Activated T-cell treated with anti-CD3 and anti-CD28 coated beads for 4 hours (primary cell): ENCODE results near the gene STXBP6.
"Not testable (repeated sequence)": the region's sequence is repeated elsewhere in the genome, so short reads cannot be mapped to it uniquely, and the experiment has no call there.

Experiments used
- DNase-seq: peaks from one replicate; pipeline ENCODE4 v3.0.0-alpha.2; 2020

The STXBP6 gene

GRCh38 chr14:24982472-24983155, 67.3 kb downstream of the STXBP6 start:
- DNase-seq = no peak

GRCh38 chr14:24979725-24980239, 70.2 kb downstream of the STXBP6 start:
- no peak for DNase-seq

DNA sequence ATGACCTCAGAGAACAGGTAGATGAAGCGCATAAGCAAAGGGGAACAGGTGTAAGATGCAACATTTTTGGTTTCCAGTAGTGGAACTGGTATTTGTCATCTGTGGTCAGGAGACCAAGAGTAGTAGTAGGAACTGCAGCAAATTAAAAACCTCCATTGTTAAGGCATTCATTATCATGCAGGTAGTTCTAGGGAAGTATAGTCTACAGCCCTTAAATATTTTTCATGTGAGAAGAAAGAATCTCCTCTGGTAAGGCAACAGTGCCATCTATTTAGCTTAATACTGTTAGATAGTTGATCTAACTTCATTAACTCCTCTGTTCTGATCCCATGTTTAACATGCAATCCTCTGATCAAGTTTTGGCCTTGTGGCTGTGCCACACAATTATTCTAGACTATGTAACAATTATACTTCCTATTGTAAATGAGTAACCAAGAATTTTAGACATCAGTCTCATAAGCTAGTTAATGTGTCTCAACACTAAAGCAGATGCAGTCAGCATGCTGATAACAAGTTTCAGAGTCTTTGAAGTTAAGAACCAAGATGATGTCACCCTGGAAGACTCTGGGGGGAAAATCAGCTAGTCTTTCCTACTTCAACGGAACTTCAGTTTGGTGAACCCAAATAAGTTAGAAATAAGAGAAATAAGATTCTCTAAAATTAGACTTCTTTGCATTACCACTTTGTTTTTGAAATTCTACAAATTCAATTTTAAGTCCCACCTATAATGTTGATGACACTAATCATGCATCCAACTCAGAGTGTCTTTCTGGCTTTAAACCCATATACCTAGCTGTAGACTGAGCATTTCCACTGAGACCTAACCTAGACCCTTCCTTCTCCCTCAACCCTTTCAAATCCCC, 70.9 kb downstream of the STXBP6 start:
- no peak for DNase-seq

GRCh38 chr14:24976602-24977001, 73.3 kb downstream of the STXBP6 start:
- DNase-seq = no peak

DNA sequence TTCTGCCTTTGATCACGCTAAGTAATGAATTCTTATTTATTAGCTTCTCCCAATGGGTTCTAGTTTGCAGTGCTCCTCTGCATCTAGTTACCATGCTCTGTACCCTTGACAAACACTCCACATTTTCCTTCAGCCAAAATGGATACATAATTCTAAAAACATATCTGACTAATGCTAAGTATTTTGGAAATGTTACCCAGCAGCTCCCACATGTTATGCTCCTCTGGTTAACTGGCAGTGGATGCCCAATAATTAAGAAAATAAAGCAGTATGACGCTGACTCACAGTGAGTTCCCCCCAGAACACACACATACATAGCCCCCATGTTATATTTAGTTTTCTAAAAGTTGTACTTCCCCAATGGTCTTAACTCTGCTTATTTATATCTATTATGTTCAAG, 74.6 kb downstream of the STXBP6 start:
- no peak for DNase-seq

- DNase-seq = no peak
Measured at GRCh38 chr14:24974591-24975374, 75.2 kb downstream of the STXBP6 start.

DNA sequence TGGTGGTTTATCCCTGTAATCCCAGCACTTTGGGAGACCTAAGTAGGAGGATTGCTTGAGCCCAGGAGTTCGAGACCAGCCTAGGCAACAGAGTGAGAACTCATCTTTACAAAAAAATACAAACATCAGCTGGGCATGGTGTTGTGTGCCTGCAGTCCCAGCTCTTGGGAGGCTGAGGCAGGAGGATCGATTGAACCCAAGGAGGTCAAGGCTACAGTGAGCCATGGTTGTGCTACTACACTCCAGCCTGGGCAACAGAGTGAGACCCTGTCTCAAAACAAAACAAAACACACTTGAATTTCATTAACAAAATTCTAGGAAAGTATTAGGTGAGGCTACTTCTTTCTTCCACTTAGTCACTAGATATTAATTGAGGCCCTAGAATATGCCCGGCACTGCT, 77.1 kb downstream of the STXBP6 start:
- DNase-seq = no peak

- no peak for DNase-seq
Measured at GRCh38 chr14:24971255-24971654, 78.7 kb downstream of the STXBP6 start.

DNA sequence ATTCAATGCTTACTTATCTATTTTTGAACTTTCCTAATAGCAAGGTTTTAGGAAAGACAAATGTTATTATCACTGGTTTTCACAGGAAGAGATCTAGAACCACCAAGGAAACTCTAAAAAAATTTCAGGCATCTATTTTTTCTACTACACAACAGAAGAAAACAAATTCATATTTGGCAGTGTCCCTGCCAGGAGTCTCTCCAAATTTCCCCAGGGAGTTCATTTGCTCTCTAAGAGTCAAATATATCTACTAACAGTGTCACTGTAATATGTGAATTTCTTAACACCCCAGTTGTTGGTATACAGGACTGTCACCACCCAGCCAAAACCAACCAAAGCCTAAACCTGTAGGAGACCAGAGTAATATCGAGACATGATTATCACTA, 83.4 kb downstream of the STXBP6 start:
- DNase-seq = no peak

DNA sequence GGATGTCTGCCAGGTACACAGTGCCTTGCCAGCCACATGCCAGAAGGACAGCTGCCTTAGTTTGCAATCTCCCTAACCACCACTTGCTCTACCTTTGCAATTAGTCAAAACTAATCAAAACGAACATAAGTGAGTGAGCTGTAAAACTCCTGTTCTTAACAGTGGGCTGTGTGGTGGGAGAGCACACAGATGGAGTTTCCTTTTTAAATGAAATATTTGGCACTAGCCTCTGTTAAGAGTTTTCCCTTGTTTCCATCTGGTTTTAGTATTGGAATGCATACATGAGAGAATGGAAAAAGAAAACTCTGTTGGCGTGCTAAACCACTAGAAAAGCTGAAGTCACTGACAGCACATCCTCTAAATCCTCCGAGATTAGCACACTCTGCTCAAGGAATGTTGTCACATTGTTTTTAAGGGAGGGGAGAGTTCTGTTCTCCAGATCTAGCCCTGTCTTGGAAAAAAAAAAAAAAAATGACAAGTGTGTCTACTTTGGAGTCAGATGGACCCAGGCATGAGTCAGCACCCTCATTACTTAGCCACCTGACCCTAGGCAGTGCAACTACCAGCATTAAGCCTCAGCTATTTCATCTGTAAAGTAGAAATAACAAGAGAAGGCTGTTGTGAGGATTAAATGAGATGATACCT, 83.9 kb downstream of the STXBP6 start:
- DNase-seq = no peak

DNA sequence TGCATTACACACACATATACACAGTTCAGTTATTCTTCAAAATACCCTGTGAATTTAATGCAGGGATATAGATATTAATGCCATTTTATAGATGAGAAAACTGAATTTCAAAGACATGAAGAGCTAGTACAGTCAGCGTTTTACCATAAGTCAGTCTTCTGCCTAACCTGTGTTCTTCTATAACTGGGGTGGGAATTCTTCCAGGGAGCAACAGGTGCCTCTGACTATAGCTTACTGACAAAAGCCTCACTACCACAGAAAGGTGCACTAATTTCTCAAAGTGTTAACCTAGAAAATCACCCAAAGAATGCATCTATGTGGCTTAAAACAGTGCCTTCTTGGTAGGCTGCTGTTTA, 84.4 kb downstream of the STXBP6 start:
- no peak for DNase-seq

GRCh38 chr14:24964591-24964990, 85.4 kb downstream of the STXBP6 start:
- no peak for DNase-seq

DNA sequence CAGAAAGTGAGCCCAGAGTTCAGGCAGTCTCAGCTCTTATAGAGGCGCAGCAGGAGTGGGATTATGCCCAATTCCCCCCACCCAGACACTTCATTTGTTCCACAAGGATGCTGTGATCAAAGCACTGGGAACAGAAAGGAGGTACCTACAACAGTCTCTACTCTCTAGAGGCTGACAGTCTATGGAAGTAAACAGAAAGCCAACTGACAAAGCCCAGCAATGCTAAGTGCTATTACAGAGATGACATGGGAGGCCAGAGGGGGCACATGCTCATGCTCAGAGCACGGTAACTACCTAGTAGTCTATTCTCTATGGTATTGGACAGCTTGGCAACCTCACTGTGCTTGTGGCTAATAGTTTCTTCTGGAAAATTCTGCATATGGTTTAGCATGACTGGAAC, 85.9 kb downstream of the STXBP6 start:
- no peak for DNase-seq

DNA sequence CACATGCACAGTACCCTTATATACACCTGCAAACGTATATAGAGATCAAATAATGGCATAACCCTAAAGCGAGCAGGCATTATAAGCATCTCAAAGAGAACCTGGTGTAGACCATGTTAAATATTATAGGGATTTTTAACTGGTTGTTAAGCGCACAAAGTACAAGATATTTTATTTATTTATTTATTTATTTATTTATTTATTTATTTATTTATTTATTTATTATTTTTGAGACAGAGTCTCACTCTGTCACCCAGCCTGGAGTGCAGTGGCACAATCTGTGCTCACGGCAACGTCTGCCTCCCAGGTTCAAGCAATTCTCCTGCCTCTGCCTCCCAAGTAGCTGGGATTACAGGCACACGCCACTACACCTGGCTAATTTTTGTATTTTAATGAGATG, 87.8 kb downstream of the STXBP6 start:
- not testable (repeated sequence) for DNase-seq

- DNase-seq = no peak
Measured at GRCh38 chr14:24960816-24961215, 89.1 kb downstream of the STXBP6 start.

- no peak for DNase-seq
Measured at GRCh38 chr14:24959791-24960331, 90.1 kb downstream of the STXBP6 start.

- no peak for DNase-seq
Measured at GRCh38 chr14:24958271-24958670, 91.7 kb downstream of the STXBP6 start.

- no peak for DNase-seq
Measured at GRCh38 chr14:24957814-24958213, 92.1 kb downstream of the STXBP6 start.

DNA sequence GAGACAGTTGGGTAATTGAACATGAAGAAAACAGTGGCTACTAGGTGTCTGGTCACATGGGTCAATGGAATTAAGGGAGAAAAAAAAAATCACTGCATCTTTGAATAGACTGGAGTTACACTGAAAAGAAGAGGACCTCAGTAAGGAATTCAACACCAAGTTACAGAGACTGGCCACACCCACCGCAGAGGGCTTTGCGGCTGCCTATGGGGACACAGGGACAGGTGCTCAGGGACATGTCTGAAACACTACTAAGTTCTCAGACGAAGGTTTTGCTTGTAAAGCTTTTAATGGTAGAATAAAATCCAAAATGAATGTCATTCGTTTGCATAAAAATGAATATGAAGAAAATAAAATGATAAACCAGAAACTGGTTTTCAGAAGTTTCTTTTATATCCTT, 93.8 kb downstream of the STXBP6 start:
- DNase-seq = no peak

GRCh38 chr14:24954700-24955037, 95.3 kb downstream of the STXBP6 start:
- no peak for DNase-seq

DNA sequence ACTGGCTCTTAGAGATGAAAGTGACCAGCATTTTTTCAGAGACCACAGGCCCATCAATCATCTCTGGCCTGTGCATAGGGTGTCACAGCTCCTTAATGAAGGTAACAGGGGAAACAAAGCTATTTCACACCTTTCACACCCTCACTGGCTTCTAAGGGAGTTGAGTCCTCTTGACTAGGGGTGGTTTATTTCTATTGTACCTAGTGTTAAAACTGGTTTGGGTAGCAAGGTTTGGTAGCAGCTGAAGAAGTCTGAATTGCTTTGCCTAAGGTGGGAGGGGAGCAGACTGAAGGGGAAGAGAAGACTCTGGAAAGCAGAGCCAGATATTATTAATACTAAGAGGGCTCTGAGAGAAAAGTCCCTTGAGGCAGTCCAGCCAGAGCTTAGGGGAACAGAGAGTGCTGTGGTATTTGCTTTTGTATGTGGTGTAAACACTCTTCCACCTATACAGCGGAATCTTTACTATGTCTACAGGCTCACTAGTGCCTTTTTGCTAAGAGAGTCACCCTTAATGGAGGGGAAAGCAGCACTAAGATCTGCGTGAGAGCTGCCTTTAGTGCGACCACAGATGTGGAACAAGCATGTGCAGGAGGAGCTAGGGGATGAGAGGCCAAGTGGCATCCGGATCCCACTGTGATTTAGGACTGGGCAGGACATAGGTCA, 95.8 kb downstream of the STXBP6 start:
- DNase-seq = no peak
